AG09309 (cell line): ENCODE measurements around the gene SMU1.

Experiments used
- DNase-seq: peaks from one replicate; pipeline ENCODE4 v3.0.0-alpha.2; 2010; ENCODE audit warnings: low read depth
- H3K4me3 ChIP-seq: 2 replicates; pipeline ENCODE4 v1.5.1; 2011; ENCODE audit warnings: mild to moderate bottlenecking, low read depth, low read length, moderate library complexity; ENCODE audit not compliant: control insufficient read depth
- CTCF ChIP-seq: IDR thresholded peaks from 2 replicates; pipeline ENCODE4 v1.5.1; 2011; ENCODE audit warnings: mild to moderate bottlenecking, low read depth, low read length, inconsistent platforms; ENCODE audit not compliant: insufficient read depth, control insufficient read depth; ENCODE audit errors: missing control alignments

The SMU1 gene

GRCh38 chr9:33106827-33107621 is 30.6 kb upstream of the SMU1 start:
- TF ChIP-seq CTCF = no peak
- no peak overlapping the region for H3K4me3 ChIP-seq
- peak; percentile 83 for DNase-seq

DNA sequence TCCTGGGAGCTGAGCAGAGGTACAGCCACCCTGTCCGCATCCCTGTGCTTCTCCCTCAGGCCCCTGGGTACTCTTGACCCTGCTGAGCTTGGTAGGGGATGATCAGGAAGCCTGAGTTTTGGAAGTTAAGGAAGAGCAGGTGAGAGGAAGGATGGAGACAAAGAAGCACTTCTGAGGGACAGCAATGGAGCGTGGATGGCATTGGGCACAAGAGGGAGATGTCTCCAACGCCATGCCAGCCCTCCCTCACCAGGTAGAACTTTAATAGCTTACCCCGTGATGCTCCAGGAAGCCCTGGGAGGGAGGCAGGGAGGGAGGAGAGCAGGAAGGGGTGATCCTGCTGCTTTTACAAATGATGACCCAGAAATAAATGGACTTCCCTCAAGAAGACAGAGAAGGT is 29.9 kb upstream of the SMU1 start:
- no peak for TF ChIP-seq CTCF
- H3K4me3 ChIP-seq = no peak overlapping the region
- DNase-seq = no peak

DNA sequence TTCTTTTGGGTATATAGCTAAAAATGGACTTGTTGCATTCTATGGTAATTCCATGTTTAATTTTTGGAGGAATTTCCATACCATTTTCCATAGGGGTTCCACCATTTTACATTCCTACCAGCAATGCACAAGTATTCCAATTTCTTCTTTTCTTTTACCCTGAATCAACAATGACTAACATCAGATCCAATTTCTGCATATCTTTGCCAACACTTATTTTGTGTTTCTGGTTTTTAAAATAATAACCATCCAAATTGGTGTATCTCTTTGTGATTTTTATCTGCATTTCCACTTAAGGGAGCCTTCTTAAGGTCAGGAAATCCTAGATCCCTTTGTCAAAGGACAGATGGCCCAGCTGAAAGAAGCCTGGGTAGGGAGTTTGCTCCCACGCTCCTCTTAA is 29.5 kb upstream of the SMU1 start:
- H3K4me3 ChIP-seq = no peak overlapping the region
- TF ChIP-seq CTCF = no peak
- no peak for DNase-seq

- TF ChIP-seq CTCF = no peak
- H3K4me3 ChIP-seq = no peak overlapping the region
- DNase-seq = no peak
Observed at GRCh38 chr9:33105504-33105903, 29.0 kb upstream of the SMU1 start.

DNA sequence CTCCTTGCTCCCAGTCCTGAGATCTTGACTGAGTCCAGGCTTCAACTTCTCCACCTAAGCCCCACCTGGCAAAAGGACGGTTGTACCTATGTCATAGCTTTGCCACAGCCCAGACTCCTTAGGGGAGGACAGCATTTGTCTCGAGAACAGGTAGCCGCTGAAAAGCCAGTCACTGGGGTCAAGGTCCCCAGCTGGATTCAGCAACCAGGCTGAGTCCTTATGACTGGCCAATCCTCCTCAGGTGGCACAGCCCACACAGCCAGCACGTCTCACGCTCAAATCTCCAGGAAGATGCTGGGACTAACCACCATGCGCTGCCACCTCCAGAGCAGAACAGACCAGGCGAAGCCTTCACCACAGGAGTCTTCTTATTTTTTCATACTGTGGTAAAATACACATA is 27.9 kb upstream of the SMU1 start:
- no peak for DNase-seq
- H3K4me3 ChIP-seq = no peak overlapping the region
- no peak for TF ChIP-seq CTCF

- TF ChIP-seq CTCF = no peak
- no peak for DNase-seq
- H3K4me3 ChIP-seq = no peak overlapping the region
Observed at GRCh38 chr9:33103501-33104281, 27.2 kb upstream of the SMU1 start.
